ENCODE results near the gene EXOC3.
"Not testable (repeated sequence)": the region's sequence is repeated elsewhere in the genome, so short reads cannot be mapped to it uniquely, and the experiment has no call there.

Gene EXOC3

GRCh38 chr5:479566-480319, 36.8 kb downstream of the EXOC3 start:
- Histone ChIP-seq H3K4me1 (ENCODE audit: control insufficient read depth in 1 of 2, insufficient read depth in 2 of 2, low read length in 2 of 2) (peaks cover 0 to 9% of the 10 kb centered on the region in 2 donors), H3K27ac (ENCODE audit: low read length) (no peak overlapping the region), H3K4me3 (ENCODE audit: low read depth in 1 of 2, low read length in 2 of 2) (no peak overlapping the region), H3K9me3 (ENCODE audit: control insufficient read depth in 1 of 2, low read length in 2 of 2) (no peaks in the 10 kb centered on the region), H3K36me3 (ENCODE audit: control insufficient read depth in 1 of 2, insufficient read depth in 2 of 2, low read length in 2 of 2) (no peaks in the 10 kb centered on the region), H3K27me3 (ENCODE audit: low read depth, low read length) (peaks cover 18% of the 10 kb centered on the region)

GRCh38 chr5:481347-481746, 38.4 kb downstream of the EXOC3 start:
- H3K27me3 ChIP-seq (ENCODE audit: low read depth, low read length) = peaks cover 7% of the 10 kb centered on the region
- peaks cover 0 to 5% of the 10 kb centered on the region in 2 donors for H3K4me1 ChIP-seq (ENCODE audit: control insufficient read depth in 1 of 2, insufficient read depth in 2 of 2, low read length in 2 of 2)
- no peaks in the 10 kb centered on the region for H3K36me3 ChIP-seq (ENCODE audit: control insufficient read depth in 1 of 2, insufficient read depth in 2 of 2, low read length in 2 of 2)
- H3K4me3 ChIP-seq (ENCODE audit: low read depth in 1 of 2, low read length in 2 of 2) = no peak overlapping the region
- no peak overlapping the region for H3K27ac ChIP-seq (ENCODE audit: low read length)
- no peaks in the 10 kb centered on the region for H3K9me3 ChIP-seq (ENCODE audit: control insufficient read depth in 1 of 2, low read length in 2 of 2)

GRCh38 chr5:482021-482420, 39.0 kb downstream of the EXOC3 start:
- Histone ChIP-seq H3K27me3 (ENCODE audit: low read depth, low read length) (peaks cover 6% of the 10 kb centered on the region), H3K4me1 (ENCODE audit: control insufficient read depth in 1 of 2, insufficient read depth in 2 of 2, low read length in 2 of 2) (peaks cover 0 to 5% of the 10 kb centered on the region in 2 donors), H3K4me3 (ENCODE audit: low read depth in 1 of 2, low read length in 2 of 2) (no peak overlapping the region), H3K36me3 (ENCODE audit: control insufficient read depth in 1 of 2, insufficient read depth in 2 of 2, low read length in 2 of 2) (no peaks in the 10 kb centered on the region), H3K27ac (ENCODE audit: low read length) (no peak overlapping the region), H3K9me3 (ENCODE audit: control insufficient read depth in 1 of 2, low read length in 2 of 2) (no peaks in the 10 kb centered on the region)

- peaks cover 0 to 5% of the 10 kb centered on the region in 2 donors for H3K4me1 ChIP-seq (ENCODE audit: control insufficient read depth in 1 of 2, insufficient read depth in 2 of 2, low read length in 2 of 2)
- no peaks in the 10 kb centered on the region for H3K9me3 ChIP-seq (ENCODE audit: control insufficient read depth in 1 of 2, low read length in 2 of 2)
- peaks cover 5% of the 10 kb centered on the region for H3K27me3 ChIP-seq (ENCODE audit: low read depth, low read length)
- no peak overlapping the region for H3K4me3 ChIP-seq (ENCODE audit: low read depth in 1 of 2, low read length in 2 of 2)
- H3K36me3 ChIP-seq (ENCODE audit: control insufficient read depth in 1 of 2, insufficient read depth in 2 of 2, low read length in 2 of 2) = no peaks in the 10 kb centered on the region
- H3K27ac ChIP-seq (ENCODE audit: low read length) = no peak overlapping the region
These were observed 39.5 kb downstream of the EXOC3 start for GRCh38 chr5:482506-482905.

- Histone ChIP-seq H3K36me3 (ENCODE audit: control insufficient read depth in 1 of 2, insufficient read depth in 2 of 2, low read length in 2 of 2) (no peaks in the 10 kb centered on the region), H3K27ac (ENCODE audit: low read length) (no peak overlapping the region), H3K9me3 (ENCODE audit: control insufficient read depth in 1 of 2, low read length in 2 of 2) (no peaks in the 10 kb centered on the region), H3K27me3 (ENCODE audit: low read depth, low read length) (no peaks in the 10 kb centered on the region), H3K4me3 (ENCODE audit: low read depth in 1 of 2, low read length in 2 of 2) (no peak overlapping the region), H3K4me1 (ENCODE audit: control insufficient read depth in 1 of 2, insufficient read depth in 2 of 2, low read length in 2 of 2) (peaks cover 0 to 5% of the 10 kb centered on the region in 2 donors)
These were observed 40.0 kb downstream of the EXOC3 start for GRCh38 chr5:483011-483410.

GRCh38 chr5:483434-484140, 40.6 kb downstream of the EXOC3 start:
- Histone ChIP-seq H3K4me3 (ENCODE audit: low read depth in 1 of 2, low read length in 2 of 2) (no peak overlapping the region), H3K27me3 (ENCODE audit: low read depth, low read length) (no peaks in the 10 kb centered on the region), H3K36me3 (ENCODE audit: control insufficient read depth in 1 of 2, insufficient read depth in 2 of 2, low read length in 2 of 2) (no peaks in the 10 kb centered on the region), H3K9me3 (ENCODE audit: control insufficient read depth in 1 of 2, low read length in 2 of 2) (no peaks in the 10 kb centered on the region), H3K27ac (ENCODE audit: low read length) (no peak overlapping the region), H3K4me1 (ENCODE audit: control insufficient read depth in 1 of 2, insufficient read depth in 2 of 2, low read length in 2 of 2) (peaks cover 0 to 5% of the 10 kb centered on the region in 2 donors)

GRCh38 chr5:484556-484955, 41.6 kb downstream of the EXOC3 start:
- no peaks in the 10 kb centered on the region for H3K9me3 ChIP-seq (ENCODE audit: control insufficient read depth in 1 of 2, low read length in 2 of 2)
- H3K4me3 ChIP-seq (ENCODE audit: low read depth in 1 of 2, low read length in 2 of 2) = no peak overlapping the region
- peaks cover 0 to 5% of the 10 kb centered on the region in 2 donors for H3K4me1 ChIP-seq (ENCODE audit: control insufficient read depth in 1 of 2, insufficient read depth in 2 of 2, low read length in 2 of 2)
- H3K27ac ChIP-seq (ENCODE audit: low read length) = no peak overlapping the region
- no peaks in the 10 kb centered on the region for H3K27me3 ChIP-seq (ENCODE audit: low read depth, low read length)
- H3K36me3 ChIP-seq (ENCODE audit: control insufficient read depth in 1 of 2, insufficient read depth in 2 of 2, low read length in 2 of 2) = no peaks in the 10 kb centered on the region

- H3K27ac ChIP-seq (ENCODE audit: low read length) = no peak overlapping the region
- H3K27me3 ChIP-seq (ENCODE audit: low read depth, low read length) = no peaks in the 10 kb centered on the region
- no peaks in the 10 kb centered on the region for H3K36me3 ChIP-seq (ENCODE audit: control insufficient read depth in 1 of 2, insufficient read depth in 2 of 2, low read length in 2 of 2)
- H3K4me1 ChIP-seq (ENCODE audit: control insufficient read depth in 1 of 2, insufficient read depth in 2 of 2, low read length in 2 of 2) = peaks cover 0 to 5% of the 10 kb centered on the region in 2 donors
- no peaks in the 10 kb centered on the region for H3K9me3 ChIP-seq (ENCODE audit: control insufficient read depth in 1 of 2, low read length in 2 of 2)
- H3K4me3 ChIP-seq (ENCODE audit: low read depth in 1 of 2, low read length in 2 of 2) = no peak overlapping the region
These were observed 42.4 kb downstream of the EXOC3 start for GRCh38 chr5:485113-485945.

GRCh38 chr5:485946-486491, 43.0 kb downstream of the EXOC3 start:
- Histone ChIP-seq H3K27me3 (ENCODE audit: low read depth, low read length) (no peaks in the 10 kb centered on the region), H3K4me3 (ENCODE audit: low read depth in 1 of 2, low read length in 2 of 2) (no peak overlapping the region), H3K4me1 (ENCODE audit: control insufficient read depth in 1 of 2, insufficient read depth in 2 of 2, low read length in 2 of 2) (peaks cover 0 to 5% of the 10 kb centered on the region in 2 donors), H3K36me3 (ENCODE audit: control insufficient read depth in 1 of 2, insufficient read depth in 2 of 2, low read length in 2 of 2) (no peaks in the 10 kb centered on the region), H3K9me3 (ENCODE audit: control insufficient read depth in 1 of 2, low read length in 2 of 2) (no peaks in the 10 kb centered on the region), H3K27ac (ENCODE audit: low read length) (no peak overlapping the region)

- H3K4me1 ChIP-seq (ENCODE audit: control insufficient read depth in 1 of 2, insufficient read depth in 2 of 2, low read length in 2 of 2); H3K27ac ChIP-seq (ENCODE audit: low read length); H3K4me3 ChIP-seq (ENCODE audit: low read depth in 1 of 2, low read length in 2 of 2); H3K27me3 ChIP-seq (ENCODE audit: low read depth, low read length); H3K9me3 ChIP-seq (ENCODE audit: control insufficient read depth in 1 of 2, low read length in 2 of 2); H3K36me3 ChIP-seq (ENCODE audit: control insufficient read depth in 1 of 2, insufficient read depth in 2 of 2, low read length in 2 of 2): not testable (repeated sequence)
These were observed 43.6 kb downstream of the EXOC3 start for GRCh38 chr5:486597-486996.

- no peak overlapping the region for H3K27ac ChIP-seq (ENCODE audit: low read length)
- no peaks in the 10 kb centered on the region for H3K9me3 ChIP-seq (ENCODE audit: control insufficient read depth in 1 of 2, low read length in 2 of 2)
- H3K27me3 ChIP-seq (ENCODE audit: low read depth, low read length) = no peaks in the 10 kb centered on the region
- H3K36me3 ChIP-seq (ENCODE audit: control insufficient read depth in 1 of 2, insufficient read depth in 2 of 2, low read length in 2 of 2) = no peaks in the 10 kb centered on the region
- no peak overlapping the region for H3K4me3 ChIP-seq (ENCODE audit: low read depth in 1 of 2, low read length in 2 of 2)
- H3K4me1 ChIP-seq (ENCODE audit: control insufficient read depth in 1 of 2, insufficient read depth in 2 of 2, low read length in 2 of 2) = peaks cover 0 to 5% of the 10 kb centered on the region in 2 donors
These were observed 45.3 kb downstream of the EXOC3 start for GRCh38 chr5:488241-488640.

Measured in muscle layer of duodenum (tissue), 2 donors.